Spinal cord (tissue), 4 donors: ENCODE results near the gene FAM83F. TPM values are rescaled to one million over a fixed set of nuclear protein-coding genes. Genes with fewer than 3 reads are reported as not detected.

ENCODE experiments used
- polyA plus RNA-seq, 2 donors: library from polyadenylated mRNA; unstranded; fragments of 120-200 nt; gene quantifications; one replicate each; pipeline ENCODE4 v1.2.1, GENCODE V29; 2013; ENCODE audit not compliant: insufficient read length in 2 of 2
- total RNA-seq, 2 donors: library from RNA; depleted of rRNA in 1 of 2; stranded (reverse); fragments of 120-200 nt in 1 of 2; fragments of >200 nt in 1 of 2; gene quantifications; one replicate each; pipeline versions ENCODE4 v1.2.3 to v1.2.4, GENCODE V29; 2013 to 2014

FAM83F gene
- total and polyA plus RNA-seq, 4 donors = 0.61 to 1.2 (median 0.72) TPM

Other genes with a start within 250 kb of the FAM83F start
- gene ENTHD1, start 101.2 kb upstream of the FAM83F start, total RNA-seq = under 1 TPM in 1 of 2 donors, not detected in 1; 0.10 TPM
- not detected for gene ENTHD1, start 101.2 kb upstream of the FAM83F start, polyA plus RNA-seq
- 1 to 10 TPM in 1 of 2 donors, under 1 TPM in 1; 0.61 to 1.8 TPM for gene GRAP2, start 93.9 kb upstream of the FAM83F start, total RNA-seq
- gene GRAP2, start 93.9 kb upstream of the FAM83F start, polyA plus RNA-seq = under 1 TPM; 0.48 to 0.86 TPM
- not detected for gene TMA7B, start 34.6 kb upstream of the FAM83F start, total RNA-seq
- gene TMA7B, start 34.6 kb upstream of the FAM83F start, polyA plus RNA-seq = not detected
- gene TNRC6B, start 183.0 kb downstream of the FAM83F start, total RNA-seq = 10 to 100 TPM; 36.0 to 38.7 TPM
- 10 to 100 TPM; 16.7 to 17.0 TPM for gene TNRC6B, start 183.0 kb downstream of the FAM83F start, polyA plus RNA-seq